Activated CD4-positive, CD25-positive, alpha-beta regulatory T cell treated with anti-CD3 and anti-CD28 coated beads, Interleukin-2, amount 50 U/mL, for 16 hours (primary cell): ENCODE data around the gene HSD17B8.
A peak's percentile ranks its signal among the peaks of the same experiment; 100 is the strongest.

Experiments used
- DNase-seq: peaks from one replicate; pipeline ENCODE4 v3.0.0-alpha.2; 2020; ENCODE audit warnings: low read depth, low spot score

HSD17B8 gene

DNA sequence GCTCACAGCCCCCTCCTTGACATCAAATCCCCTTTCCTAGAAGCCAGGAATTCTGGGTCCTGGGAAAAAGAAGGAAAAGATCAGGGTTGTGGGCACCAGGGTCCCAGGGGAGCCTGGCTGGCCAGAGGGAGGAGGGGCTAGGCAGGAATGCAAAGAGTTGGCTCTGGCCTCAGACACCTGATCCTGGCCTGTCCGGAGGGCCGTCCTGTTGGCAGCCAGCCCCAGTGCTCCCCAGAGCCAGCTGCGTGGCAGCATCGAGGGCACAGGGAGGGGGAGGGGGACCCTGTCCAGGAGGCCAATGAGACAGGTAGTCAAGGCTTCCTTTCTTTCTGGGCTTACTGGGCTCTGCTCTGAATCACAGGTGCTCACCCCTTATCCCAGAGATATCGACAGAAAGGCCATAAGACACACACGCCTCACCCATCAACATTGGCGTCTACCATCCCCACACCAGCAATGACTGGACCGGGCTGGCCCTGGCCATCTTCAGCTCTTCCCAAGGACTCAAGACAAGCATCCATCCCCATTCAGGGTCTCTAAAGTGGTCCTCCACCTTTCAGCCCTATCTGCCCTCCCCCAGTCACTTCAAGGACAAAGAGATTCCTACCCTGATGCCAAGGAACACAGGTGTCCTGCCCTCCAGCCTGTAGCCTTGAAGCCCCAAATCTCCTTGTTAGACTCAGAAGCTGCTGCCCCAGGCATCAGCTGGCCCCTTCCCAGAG lies 12.9 kb upstream of the HSD17B8 start:
- DNase-seq = no peak

DNA sequence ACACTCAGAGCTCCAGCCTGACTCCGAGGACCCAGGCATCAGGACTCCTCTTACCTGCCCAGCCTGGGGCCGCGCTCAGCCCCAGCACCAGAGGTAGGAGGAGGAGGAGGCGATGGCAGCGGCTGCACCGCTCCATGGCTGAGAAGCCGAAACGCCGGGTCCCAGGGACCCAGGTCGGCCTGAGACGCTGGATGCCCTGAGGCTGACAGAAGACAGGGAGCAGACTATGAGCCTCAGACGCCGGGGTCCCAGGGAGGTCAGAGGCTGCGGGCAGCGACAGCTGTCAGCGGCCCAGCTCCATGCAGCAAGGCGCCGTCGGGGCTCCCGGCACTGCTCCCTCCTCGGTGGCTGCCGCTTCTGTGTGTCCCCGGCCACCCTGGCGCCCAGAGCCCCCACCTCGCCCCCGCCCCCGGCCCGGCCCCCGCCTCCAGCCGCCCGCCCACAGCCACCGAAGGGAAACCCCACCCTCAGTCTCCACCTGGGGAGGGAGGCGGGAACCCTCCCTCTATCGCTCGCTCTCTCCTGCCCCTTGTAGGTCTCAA lies 12.3 kb upstream of the HSD17B8 start, which contains the start of gene COL11A2:
COL11A2 (minus strand) TSS at position 363 of the 542 bp plus-strand sequence; CDS start at position 136, 227 bp downstream.
- DNase-seq = no peak

DNA sequence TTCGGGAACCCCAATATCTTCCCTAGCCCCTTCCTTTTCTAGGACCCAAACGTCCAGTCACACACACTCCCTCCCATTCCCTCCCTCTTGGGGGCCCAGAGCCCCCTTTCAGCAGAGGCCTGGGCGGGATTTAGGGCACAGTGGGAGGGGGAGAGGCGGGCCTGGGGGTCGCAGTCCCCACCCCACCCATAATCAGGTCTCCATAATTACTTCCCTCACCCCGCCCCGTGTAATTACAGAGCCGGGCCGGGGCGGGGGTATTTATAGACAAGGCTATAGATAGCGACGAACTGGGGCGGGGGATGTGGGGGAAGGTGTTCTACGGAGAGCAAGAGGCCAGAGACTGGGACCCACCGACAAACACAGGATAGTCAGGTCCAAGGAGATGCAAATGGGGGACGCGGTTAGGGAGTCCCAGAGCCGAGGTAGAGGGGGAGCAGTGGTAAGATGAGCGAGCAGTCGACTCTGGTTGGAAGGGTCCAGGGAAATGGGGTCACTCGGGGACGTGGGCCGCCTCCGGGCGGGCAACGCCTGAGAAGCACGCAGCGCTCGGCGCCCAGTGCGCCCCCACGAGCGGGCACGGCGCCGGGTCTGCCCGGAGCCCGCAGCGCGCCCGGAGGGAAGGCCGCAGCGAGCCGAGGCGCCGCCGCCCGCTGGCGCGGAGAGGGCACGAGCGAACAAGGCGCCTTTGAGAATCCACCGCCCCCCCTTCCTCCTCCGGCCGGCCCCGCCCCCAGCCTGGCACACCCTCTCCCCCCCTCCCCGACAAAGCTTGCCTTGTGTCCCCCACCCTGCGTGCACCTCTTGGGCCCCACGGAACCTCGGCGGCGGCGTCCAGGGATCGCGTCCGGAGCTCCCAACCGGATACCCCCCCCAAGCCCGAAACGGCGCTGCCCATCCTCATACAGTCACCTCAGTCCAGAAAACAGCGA lies 11.5 kb upstream of the HSD17B8 start:
- no peak for DNase-seq

DNA sequence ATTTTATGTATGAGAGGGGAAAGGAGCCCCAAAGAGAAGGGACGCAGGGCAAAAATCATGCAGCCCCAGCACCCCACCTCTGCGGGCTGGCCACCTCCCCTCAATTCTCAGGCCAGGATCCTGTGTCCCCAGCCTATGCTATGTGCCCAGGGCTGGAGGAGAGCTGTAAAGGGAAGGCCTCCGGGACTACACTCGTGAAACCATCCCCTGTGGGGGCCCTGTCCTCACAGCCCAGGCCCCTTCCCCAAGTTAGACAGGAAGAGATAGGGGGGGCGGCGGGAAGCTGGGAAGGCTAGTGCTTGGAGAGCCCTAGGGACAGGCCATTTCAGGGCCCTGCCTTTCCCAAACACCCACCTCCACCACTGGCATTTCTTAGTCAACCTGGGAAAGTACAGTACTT lies 10.8 kb upstream of the HSD17B8 start:
- no peak for DNase-seq

DNA sequence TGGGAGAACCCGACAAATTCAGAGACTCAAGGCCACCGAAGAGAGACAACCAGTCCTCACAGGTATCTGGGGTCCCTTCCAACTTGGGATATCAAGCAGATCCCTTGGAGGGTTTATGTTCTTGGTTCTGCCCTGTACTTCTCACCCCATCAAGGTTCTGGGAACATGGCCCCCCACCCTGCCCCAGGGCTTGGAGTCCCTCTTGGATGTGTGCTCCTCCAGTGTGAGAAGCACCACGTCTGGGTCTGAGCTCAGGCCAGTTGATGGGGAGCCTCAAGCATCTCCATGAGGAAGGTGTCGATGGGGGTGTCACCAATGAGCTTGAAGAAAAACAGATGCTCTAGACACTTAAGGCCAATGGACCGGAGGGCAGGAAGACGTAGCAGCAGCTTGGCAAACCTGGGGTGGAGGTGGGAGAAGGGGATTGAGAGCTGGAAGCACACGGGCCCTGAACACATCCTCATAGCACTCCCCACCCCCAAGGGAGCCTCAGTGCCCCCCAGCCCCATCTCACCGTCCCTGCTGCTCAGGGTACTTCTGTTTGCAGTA lies 9.9 kb upstream of the HSD17B8 start:
- no peak for DNase-seq

DNA sequence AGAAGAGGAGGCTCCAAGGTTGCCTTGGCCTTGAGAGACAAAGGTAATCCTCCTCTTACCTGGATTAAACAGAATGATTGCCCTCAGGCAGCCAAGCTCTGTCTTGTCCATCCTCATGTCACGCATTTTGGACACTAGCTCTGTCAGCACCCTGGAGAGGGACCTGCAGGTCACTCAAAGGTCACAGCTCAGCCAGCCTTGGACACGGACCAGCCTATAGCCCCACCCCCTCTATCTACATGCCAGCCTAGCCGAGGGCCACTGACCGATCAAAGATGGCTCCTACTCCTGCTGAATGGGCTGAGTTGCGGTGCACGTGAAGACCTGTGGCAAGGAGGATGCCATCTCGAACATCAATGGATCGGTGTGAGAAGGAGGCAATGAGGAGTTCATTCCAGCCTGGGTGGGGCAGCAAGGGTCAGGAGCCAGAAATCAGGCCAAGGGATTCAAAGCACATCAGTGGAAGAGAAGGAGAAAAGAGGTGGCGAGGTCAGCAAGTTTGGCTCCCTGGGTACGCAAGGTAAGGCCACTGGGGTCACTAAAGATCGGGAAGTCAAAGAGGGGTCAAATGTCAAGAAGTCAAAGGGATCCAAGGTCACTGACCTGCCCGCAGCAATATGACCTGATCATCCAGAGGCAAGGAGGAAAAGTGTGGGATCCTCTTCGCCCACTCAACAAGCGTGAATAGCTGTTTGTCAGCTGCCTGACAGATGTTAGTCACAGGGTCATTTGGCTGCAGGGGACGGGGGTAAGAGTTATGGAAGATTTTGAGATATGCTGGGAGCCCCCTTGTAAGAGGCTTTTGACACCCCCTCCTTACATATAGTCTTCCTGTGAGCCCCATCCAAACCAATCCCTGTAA lies 8.9 kb upstream of the HSD17B8 start:
- no peak for DNase-seq

DNA sequence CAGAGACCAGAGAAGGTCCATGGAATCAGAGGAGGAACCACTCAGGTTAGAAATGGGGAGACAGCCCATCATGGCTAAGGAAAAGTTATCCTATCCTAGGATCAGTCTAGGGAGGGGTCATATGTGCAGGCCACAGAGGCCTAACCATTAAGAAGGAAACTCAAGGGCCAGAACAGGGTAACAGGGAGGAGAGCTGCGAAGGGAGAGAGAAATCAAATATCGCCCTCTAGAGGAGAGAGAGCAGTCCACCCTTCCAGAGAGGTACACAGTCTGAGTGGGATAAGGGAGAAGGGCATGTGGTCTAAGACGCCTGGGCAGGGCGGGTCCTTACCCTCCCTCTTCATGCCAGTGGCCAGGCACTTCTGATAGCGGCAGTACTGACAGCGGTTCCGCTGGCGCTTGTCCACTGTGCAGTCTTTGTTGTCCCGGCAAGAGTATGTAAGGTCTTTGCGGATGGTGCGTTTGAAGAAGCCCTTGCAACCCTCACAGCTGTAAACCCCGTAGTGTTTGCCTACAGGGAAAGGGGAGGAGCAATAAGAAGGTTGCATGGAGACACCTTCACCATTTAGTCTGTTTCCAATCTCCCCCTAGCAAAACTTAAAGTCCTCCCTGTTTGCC lies 6.9 kb upstream of the HSD17B8 start:
- no peak for DNase-seq

DNA sequence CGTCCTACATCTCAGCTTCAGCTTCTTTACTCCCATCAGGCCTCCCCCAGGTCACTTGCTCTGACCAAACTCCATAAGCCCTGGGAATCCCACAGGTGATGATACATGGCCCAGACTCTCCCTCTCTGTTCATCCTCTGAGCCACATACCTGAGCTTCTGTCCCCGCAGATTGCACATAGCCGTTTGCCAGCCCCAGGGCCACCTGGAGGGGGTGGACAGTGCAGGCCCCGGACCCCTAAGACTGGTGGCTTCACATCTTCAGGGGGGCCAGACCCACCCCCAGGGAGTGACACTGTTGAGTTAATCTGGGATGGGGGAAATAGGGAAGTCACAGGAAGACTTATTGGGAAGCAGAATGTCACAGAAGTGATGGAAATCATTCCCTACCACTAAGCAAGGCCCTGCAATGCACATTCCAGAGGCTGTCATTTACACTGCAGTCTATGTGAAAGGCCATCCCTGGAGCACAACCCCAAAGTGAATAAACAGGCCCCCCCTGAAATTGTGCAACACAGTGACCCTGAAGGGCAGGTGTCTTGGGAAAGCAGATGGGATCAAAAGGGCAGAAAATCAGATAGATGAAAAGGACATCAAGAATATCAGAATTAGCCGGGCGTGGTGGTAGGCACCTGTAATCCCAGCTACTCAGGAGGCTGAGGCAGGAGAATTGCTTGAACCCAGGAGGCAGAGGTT lies 6.1 kb upstream of the HSD17B8 start:
- DNase-seq = no peak

DNA sequence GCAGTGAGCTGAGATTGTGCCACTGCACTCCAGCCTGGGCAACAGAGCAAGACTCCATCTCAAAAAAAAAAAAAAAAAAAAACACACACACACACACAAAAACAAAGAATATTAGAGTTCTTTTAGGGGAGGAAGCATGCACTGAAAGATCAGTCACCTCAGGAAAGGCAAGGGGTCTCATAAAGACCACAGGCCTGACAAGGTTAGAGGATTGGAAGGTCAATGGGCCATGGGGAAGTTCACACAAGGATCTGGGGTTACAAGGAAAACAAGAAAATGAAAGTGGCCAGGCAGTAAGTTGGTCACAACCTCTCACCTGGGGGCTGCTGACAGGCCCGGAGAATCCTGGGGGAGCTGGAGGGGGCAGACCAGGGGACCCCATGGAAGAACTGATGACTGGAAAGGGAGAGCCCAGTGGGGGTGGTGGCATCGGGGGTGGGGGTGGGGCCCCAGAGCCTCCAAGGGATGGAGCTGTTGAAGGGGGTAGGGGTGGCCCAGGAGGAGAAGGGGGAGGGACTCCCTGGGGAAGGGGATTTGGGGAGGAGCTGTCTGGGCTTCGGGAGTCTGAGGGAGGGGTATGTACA lies 5.5 kb upstream of the HSD17B8 start:
- no peak for DNase-seq

DNA sequence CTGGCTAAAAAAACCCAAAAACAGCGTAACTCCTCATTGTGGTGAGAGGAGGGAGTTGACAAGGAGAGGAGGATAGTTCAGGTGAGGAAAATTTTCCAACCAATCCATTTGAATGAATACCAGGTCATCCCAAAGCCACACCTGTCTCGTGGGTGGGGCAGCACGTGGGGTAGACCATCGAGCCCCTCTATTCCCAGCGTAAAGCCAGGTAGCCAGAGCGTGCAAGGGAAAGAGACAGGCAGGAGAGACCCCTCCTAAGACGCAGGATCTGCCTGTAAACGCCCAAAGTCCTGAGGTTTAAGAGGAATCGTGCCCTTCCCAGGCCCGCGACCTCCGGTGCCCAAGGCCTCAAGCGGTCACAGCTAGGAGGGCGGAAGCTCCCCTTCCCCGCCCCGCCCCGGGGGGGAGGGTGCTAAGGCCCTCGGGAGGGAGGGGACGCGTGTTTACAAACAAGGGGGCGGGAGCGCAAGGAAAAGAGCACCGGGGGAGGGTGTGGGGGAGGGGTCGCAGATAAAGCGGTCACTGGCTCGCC lies 4.7 kb upstream of the HSD17B8 start:
- DNase-seq = peak; percentile 61

DNA sequence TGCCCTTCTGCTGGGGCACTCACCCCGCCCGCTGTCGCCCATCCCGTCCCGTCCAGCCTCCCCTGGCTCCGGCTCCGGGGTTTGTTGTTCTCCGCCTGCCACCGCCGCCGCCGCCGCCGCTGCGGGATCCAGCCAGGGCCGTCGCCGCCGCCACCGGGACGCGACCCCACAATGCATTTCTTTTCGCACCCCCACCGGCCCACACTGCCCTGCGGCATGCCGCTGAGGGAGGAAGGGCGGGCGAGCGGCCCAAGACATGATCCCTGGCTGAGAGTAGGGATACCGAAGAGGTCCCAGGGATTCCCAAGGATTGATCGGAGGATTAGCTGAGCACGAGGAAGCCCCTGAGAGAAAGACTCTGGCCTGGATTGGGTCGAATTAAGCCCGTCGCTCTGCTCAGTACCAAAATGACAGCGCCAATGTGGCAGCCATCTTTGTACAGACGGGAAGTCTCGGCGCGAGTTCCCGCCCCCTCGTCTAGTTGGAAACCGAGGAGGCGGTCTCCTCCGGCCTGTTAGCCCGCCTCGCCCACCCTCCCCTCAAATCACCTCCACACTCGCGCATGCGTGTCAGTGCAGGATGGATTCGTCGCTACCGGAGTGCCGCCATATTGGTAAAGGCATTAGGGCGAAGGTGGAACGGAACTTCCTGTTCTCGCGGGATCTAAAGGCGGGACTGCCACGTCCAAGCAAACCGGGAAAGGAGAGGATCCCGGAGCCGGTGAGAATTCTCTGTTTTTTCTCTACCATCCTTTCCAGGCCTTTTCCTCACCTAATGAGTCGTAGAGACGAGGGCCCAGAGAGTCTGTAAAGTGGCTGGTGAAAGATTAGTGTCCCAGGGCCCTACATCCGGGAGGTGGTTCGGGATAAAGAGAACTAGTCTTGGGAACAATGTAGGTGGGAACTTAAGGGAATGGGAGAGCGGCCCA lies 4.0 kb upstream of the HSD17B8 start, which contains the start of the genes RXRB and SLC39A7:
RXRB (minus strand) TSS at position 447 of the 928 bp plus-strand sequence; CDS start at position 258, 189 bp downstream.
SLC39A7 (plus strand) TSS at position 649 of the 928 bp plus-strand sequence. CDS start 379 bp downstream, outside the sequence.
- DNase-seq = peak; percentile 99

DNA sequence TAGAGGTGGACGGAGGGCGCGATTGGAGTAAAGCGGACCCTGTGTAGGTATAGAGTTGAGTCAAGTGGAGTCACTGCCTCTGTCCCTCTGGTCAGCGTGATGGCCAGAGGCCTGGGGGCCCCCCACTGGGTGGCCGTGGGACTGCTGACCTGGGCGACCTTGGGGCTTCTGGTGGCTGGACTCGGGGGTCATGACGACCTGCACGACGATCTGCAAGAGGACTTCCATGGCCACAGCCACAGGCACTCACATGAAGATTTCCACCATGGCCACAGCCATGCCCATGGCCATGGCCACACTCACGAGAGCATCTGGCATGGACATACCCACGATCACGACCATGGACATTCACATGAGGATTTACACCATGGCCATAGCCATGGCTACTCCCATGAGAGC lies 3.3 kb upstream of the HSD17B8 start:
- no peak for DNase-seq

DNA sequence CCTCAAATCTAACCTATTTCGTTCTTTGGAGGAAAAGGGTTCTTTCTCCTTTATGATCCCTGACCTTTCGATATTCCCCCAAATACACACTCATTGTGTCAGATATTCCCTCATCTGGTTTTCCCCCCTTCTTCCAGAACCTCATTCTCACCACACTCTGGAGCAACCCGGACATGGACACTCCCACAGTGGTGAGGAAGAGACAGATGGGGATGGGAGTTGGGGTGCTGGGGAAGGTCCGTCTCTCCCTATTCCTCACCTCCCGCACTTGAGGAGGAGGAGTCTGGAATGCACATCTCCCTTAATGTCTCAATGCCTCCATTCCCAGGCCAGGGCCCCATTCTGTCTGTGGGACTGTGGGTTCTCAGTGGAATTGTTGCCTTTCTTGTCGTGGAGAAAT lies 2.5 kb upstream of the HSD17B8 start:
- DNase-seq = no peak

DNA sequence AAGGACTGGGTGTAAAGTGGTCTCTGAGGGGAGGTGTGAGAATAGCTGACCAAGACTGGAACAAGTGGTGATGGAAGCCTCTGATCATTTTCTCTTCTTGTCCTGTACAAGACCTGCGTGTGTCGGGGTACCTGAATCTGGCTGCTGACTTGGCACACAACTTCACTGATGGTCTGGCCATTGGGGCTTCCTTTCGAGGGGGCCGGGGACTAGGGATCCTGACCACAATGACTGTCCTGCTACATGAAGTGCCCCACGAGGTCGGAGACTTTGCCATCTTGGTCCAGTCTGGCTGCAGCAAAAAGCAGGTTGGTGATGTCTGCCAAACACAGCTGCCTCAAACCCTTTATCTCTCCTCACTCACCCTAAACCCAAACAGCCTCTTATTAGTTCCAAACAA lies 1.7 kb upstream of the HSD17B8 start:
- no peak for DNase-seq

DNA sequence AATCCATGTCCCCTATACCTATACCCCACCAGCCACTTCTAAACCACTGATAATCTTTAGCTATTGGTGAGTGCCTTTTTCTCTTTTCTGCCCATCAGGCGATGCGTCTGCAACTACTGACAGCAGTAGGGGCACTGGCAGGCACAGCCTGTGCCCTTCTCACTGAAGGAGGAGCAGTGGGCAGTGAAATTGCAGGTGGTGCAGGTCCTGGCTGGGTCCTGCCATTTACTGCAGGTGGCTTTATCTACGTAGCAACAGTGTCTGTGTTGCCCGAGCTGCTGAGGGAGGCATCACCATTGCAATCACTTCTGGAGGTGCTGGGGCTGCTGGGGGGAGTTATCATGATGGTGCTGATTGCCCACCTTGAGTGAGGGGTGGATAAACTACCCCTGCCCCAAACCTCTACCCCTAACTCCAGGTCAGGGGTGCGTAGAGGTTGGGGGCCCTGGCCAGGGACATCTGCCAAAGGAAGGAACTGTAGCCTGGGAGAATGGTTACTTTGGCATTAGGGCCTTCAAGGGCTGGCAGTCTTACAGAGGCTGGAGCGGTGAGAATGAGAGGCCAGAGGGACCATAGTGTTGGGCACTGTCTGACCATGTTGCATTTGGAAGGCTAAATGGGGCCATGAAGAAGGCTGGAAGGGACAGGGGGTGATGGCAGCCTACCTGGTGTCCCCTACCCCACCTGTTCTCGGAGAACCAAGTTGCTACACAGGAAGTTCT lies 851 bp upstream of the HSD17B8 start:
- DNase-seq = no peak

DNA sequence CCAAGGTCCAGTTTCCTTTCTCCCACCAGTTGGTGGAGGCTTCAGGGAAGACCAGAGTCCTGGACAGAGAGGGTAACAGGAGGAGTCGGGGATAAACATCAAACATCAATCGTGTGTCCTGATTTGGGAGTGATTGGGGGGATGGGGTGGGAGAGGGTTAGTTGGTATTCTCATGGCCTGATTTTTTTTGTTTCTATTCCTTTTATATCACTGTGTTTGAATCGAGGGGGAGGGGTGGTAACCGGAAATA lies 365 bp upstream of the HSD17B8 start:
- DNase-seq = no peak

DNA sequence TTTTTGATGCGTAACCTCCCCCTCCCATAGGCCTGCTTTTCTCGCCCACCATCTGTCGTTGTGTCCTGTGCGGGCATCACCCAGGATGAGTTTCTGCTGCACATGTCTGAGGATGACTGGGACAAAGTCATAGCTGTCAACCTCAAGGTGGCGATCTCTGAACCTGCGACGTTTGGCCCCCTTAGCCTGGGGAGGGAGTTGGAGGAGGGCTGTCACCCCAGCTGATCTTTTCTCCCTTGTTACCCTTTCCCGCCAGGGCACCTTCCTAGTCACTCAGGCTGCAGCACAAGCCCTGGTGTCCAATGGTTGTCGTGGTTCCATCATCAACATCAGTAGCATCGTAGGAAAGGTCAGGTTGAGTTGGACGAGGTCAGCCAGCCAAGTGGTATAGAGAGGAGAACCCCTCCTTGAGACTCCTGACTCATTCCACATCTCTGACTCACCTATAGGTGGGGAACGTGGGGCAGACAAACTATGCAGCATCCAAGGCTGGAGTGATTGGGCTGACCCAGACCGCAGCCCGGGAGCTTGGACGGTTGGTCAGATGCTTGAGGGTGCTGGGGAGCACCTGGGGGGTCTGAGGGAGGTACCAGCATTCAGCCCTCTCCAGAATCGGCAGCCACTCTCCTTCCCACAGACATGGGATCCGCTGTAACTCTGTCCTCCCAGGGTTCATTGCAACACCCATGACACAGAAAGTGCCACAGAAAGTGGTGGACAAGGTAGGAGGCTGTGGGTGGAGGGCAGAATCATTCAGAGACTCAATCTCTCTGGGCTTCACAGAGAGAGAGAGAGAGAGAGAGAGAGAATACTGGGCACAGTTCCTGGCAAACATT lies 954 bp downstream of the HSD17B8 start:
- DNase-seq = no peak
